ENCODE results near the gene FADS3. TPM values are rescaled to one million over a fixed set of nuclear protein-coding genes. Genes with fewer than 3 reads are reported as not detected.

Gene FADS3
- total RNA-seq, 1 donor from 2014 or later = 126 TPM

GRCh38 chr11:61914471-61915171 is 23.3 kb upstream of the FADS3 start:
- DNase-seq (ENCODE audit: low spot score) = peak; percentile 27

GRCh38 chr11:61913699-61914395 is 22.5 kb upstream of the FADS3 start:
- DNase-seq (ENCODE audit: low spot score) = peak; percentile 41
- intact Hi-C loops (cut with DNase I) = no loop called here

More at GRCh38 chr11:61914471-61915171, 23.3 kb upstream of the FADS3 start:
- intact Hi-C loops (cut with DNase I) = no loop called here

GRCh38 chr11:61912991-61913698 is 21.8 kb upstream of the FADS3 start:
- peak; percentile 67 for DNase-seq (ENCODE audit: low spot score)
- intact Hi-C loops (cut with DNase I) = no loop called here

GRCh38 chr11:61912530-61912898 is 21.2 kb upstream of the FADS3 start:
- DNase-seq (ENCODE audit: low spot score) = peak; percentile 90
- intact Hi-C loops (cut with DNase I) = no loop called here

GRCh38 chr11:61911701-61912529 is 20.6 kb upstream of the FADS3 start:
- intact Hi-C loops (cut with DNase I) = no loop called here
- DNase-seq (ENCODE audit: low spot score) = peak; percentile 71

GRCh38 chr11:61911128-61911700 is 19.9 kb upstream of the FADS3 start:
- DNase-seq (ENCODE audit: low spot score) = no peak
- intact Hi-C loops (cut with DNase I) = no loop called here

GRCh38 chr11:61910187-61911127 is 19.1 kb upstream of the FADS3 start:
- no peak for DNase-seq (ENCODE audit: low spot score)
- intact Hi-C loops (cut with DNase I) = no loop called here

GRCh38 chr11:61908730-61909316 is 17.5 kb upstream of the FADS3 start:
- intact Hi-C loops (cut with DNase I) = no loop called here
- DNase-seq (ENCODE audit: low spot score) = no peak

GRCh38 chr11:61907871-61908729 is 16.8 kb upstream of the FADS3 start:
- intact Hi-C loops (cut with DNase I) = no loop called here
- no peak for DNase-seq (ENCODE audit: low spot score)

- no peak for DNase-seq (ENCODE audit: low spot score)
- intact Hi-C loops (cut with DNase I) = no loop called here
These were observed 15.9 kb upstream of the FADS3 start for GRCh38 chr11:61907282-61907681.

GRCh38 chr11:61906522-61906909 is 15.2 kb upstream of the FADS3 start:
- intact Hi-C loops (cut with DNase I) = no loop called here
- DNase-seq (ENCODE audit: low spot score) = no peak

GRCh38 chr11:61905801-61906521 is 14.6 kb upstream of the FADS3 start:
- intact Hi-C loops (cut with DNase I) = no loop called here
- DNase-seq (ENCODE audit: low spot score) = no peak

- DNase-seq (ENCODE audit: low spot score) = no peak
- intact Hi-C loops (cut with DNase I) = no loop called here
These were observed 13.8 kb upstream of the FADS3 start for GRCh38 chr11:61905067-61905696.

- intact Hi-C loops (cut with DNase I) = no loop called here
- DNase-seq (ENCODE audit: low spot score) = no peak
These were observed 13.2 kb upstream of the FADS3 start for GRCh38 chr11:61904539-61905048.

GRCh38 chr11:61903845-61904244 is 12.5 kb upstream of the FADS3 start:
- DNase-seq (ENCODE audit: low spot score) = no peak
- intact Hi-C loops (cut with DNase I) = no loop called here

- intact Hi-C loops (cut with DNase I) = no loop called here
- DNase-seq (ENCODE audit: low spot score) = no peak
These were observed 11.0 kb upstream of the FADS3 start for GRCh38 chr11:61902313-61902712.
